Breast epithelium (tissue), 4 donors: ENCODE results near the gene CEBPB. TPM values are rescaled to one million over a fixed set of nuclear protein-coding genes. Genes with fewer than 3 reads are reported as not detected.

ENCODE experiments used
- DNase-seq, 2 donors: peaks; one replicate each; pipeline ENCODE4 v3.0.0-alpha.2; 2019; ENCODE audit warnings: low spot score in 2 of 2
- H3K27ac ChIP-seq, 2 donors: fragments of 200-600 bp; sonication (generic) in 1 of 2; one replicate each; pipeline ENCODE4 v1.5.1; 2016 to 2019; ENCODE audit warnings: mild to moderate bottlenecking in 1 of 2
- H3K27me3 ChIP-seq, 2 donors: fragments of 200-600 bp; sonication (generic) in 1 of 2; one replicate each; pipeline versions ENCODE4 v1.5.1 to v1.6.0; 2017 to 2019; ENCODE audit warnings: control low read depth in 1 of 2, mild to moderate bottlenecking in 1 of 2
- H3K36me3 ChIP-seq: fragments of 200-600 bp; one replicate; pipeline ENCODE4 v1.5.1; 2019
- H3K4me1 ChIP-seq, 2 donors: fragments of 200-600 bp; sonication (generic); one replicate each; pipeline ENCODE4 v1.5.1; 2016 to 2019; ENCODE audit warnings: control low read depth in 1 of 2
- H3K4me3 ChIP-seq, 3 donors: fragments of 200-600 bp; sonication (generic); 1 replicate in 2 of 3; 2 replicates in 1 of 3; pipeline ENCODE4 v1.5.1; 2016 to 2019; ENCODE audit warnings: mild to moderate bottlenecking in 3 of 3, moderate library complexity in 2 of 3
- H3K9me3 ChIP-seq, 2 donors: fragments of 200-600 bp; sonication (generic) in 1 of 2; one replicate each; pipeline ENCODE4 v1.5.1; 2016 to 2019; ENCODE audit warnings: control low read depth in 1 of 2
- POLR2A ChIP-seq: fragments of 450-650 bp; IDR thresholded peaks from one replicate; pipeline ENCODE4 v1.6.1; 2016; ENCODE audit warnings: antibody characterized with exemption, mild to moderate bottlenecking, moderate library complexity
- POLR2AphosphoS5 ChIP-seq, 3 donors: sonication (generic); formaldehyde crosslinking; IDR thresholded peaks; one replicate each; pipeline ENCODE4 v1.6.1; 2017; ENCODE audit warnings: antibody characterized with exemption in 3 of 3
- intact Hi-C: fragments of 100-400 bp; cut with DNase I; formaldehyde crosslinking; loops from one replicate; pipeline ENCODE4 v1.15.1; 2023; ENCODE audit warnings: low total_unique reads
- total RNA-seq, 3 donors: library from RNA; depleted of rRNA; stranded (reverse); fragments of >200 nt; gene quantifications; one replicate each; pipeline ENCODE4 v1.1.0, GENCODE V29; 2016
- TF ChIP-seq, protein P1 (sequence below), 3 donors: fragments of 450-650 bp; IDR thresholded peaks; one replicate each; pipeline ENCODE4 v1.5.1; 2016 to 2017; ENCODE audit warnings: antibody characterized with exemption in 3 of 3, mild to moderate bottlenecking in 3 of 3, moderate library complexity in 3 of 3

Gene CEBPB
- total RNA-seq, 3 donors from 2014 or later: 137 to 177 (median 149) TPM

- Histone ChIP-seq H3K36me3 (no peaks in the 10 kb centered on the region), H3K27ac (peak overlapping the region; percentile 78 to 83), H3K9me3 (no peaks in the 10 kb centered on the region), H3K4me3 (no peak overlapping the region), H3K27me3 (no peaks in the 10 kb centered on the region), H3K4me1 (no peaks in the 10 kb centered on the region)
- TF ChIP-seq POLR2A (no peak), POLR2AphosphoS5 (IDR thresholded peaks at IDR 0.05) (peak in 1 of 3 donors; percentile 16)
- intact Hi-C loops: loop anchor here (2.0 to 5.0 kb wide), 2 partner anchors 277 to 390 kb away; no protein-coding TSS in a partner anchor
- DNase-seq: peak in 1 of 2 donors; percentile 33
These were observed 3.1 kb upstream of the CEBPB start for GRCh38 chr20:50187403-50188051.

DNA sequence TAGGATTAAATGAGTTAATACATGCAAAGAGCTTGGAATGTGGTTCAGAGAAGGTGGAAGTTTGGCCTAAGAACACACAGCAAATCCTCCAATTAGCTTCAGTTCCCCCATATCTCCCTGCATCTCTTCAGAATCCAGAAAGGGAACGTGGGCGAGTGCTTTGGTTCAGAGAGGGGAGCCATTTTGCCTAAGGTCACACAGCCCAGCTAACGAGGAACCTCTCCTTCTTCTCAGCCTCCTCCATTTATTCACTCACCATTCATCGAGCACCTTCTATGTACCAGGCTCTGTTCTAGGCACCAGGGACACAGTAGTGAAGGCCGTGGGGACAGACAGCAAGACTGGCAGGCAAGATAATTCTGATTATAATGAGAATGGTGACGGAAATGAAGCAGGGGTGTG lies 2.3 kb upstream of the CEBPB start:
- no peak for DNase-seq
- H3K9me3 ChIP-seq: no peaks in the 10 kb centered on the region
- intact Hi-C loops: loop anchor here (5.0 kb wide), 1 partner anchor 389 kb away; no protein-coding TSS in a partner anchor
- H3K4me3 ChIP-seq: no peak overlapping the region
- H3K27ac ChIP-seq: peak overlapping the region; percentile 99 to 100
- no peaks in the 10 kb centered on the region for H3K36me3 ChIP-seq
- TF ChIP-seq POLR2A (no peak), POLR2AphosphoS5 (IDR thresholded peaks at IDR 0.05) (no peak)
- TF ChIP-seq, protein P1, sequence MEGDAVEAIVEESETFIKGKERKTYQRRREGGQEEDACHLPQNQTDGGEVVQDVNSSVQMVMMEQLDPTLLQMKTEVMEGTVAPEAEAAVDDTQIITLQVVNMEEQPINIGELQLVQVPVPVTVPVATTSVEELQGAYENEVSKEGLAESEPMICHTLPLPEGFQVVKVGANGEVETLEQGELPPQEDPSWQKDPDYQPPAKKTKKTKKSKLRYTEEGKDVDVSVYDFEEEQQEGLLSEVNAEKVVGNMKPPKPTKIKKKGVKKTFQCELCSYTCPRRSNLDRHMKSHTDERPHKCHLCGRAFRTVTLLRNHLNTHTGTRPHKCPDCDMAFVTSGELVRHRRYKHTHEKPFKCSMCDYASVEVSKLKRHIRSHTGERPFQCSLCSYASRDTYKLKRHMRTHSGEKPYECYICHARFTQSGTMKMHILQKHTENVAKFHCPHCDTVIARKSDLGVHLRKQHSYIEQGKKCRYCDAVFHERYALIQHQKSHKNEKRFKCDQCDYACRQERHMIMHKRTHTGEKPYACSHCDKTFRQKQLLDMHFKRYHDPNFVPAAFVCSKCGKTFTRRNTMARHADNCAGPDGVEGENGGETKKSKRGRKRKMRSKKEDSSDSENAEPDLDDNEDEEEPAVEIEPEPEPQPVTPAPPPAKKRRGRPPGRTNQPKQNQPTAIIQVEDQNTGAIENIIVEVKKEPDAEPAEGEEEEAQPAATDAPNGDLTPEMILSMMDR (IDR thresholded peaks at IDR 0.05): no peak
- H3K27me3 ChIP-seq: no peaks in the 10 kb centered on the region
- H3K4me1 ChIP-seq: no peaks in the 10 kb centered on the region

- Histone ChIP-seq H3K4me1 (no peaks in the 10 kb centered on the region), H3K27me3 (no peaks in the 10 kb centered on the region), H3K9me3 (no peaks in the 10 kb centered on the region), H3K4me3 (no peak overlapping the region), H3K36me3 (no peaks in the 10 kb centered on the region), H3K27ac (peak overlapping the region; percentile 99 to 100)
- no peak for DNase-seq
- intact Hi-C loops: loop anchor here (5.0 kb wide), 1 partner anchor 388 kb away; no protein-coding TSS in a partner anchor
- TF ChIP-seq POLR2AphosphoS5 (IDR thresholded peaks at IDR 0.05) (no peak), POLR2A (no peak)
- TF ChIP-seq, protein P1 (IDR thresholded peaks at IDR 0.05): no peak
These were observed 1.6 kb upstream of the CEBPB start for GRCh38 chr20:50188879-50189680.

- H3K4me1 ChIP-seq: peaks cover 0 to 6% of the 10 kb centered on the region in 2 donors
- no peaks in the 10 kb centered on the region for H3K9me3 ChIP-seq
- peak in 1 of 2 donors; percentile 53 for DNase-seq
These were observed 864 bp upstream of the CEBPB start for GRCh38 chr20:50189681-50190250.

DNA sequence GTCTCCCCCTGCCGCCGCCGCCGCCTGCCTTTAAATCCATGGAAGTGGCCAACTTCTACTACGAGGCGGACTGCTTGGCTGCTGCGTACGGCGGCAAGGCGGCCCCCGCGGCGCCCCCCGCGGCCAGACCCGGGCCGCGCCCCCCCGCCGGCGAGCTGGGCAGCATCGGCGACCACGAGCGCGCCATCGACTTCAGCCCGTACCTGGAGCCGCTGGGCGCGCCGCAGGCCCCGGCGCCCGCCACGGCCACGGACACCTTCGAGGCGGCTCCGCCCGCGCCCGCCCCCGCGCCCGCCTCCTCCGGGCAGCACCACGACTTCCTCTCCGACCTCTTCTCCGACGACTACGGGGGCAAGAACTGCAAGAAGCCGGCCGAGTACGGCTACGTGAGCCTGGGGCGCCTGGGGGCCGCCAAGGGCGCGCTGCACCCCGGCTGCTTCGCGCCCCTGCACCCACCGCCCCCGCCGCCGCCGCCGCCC lies 474 bp downstream of the CEBPB start:
- Histone ChIP-seq H3K9me3 (no peaks in the 10 kb centered on the region), H3K27ac (peak overlapping the region; percentile 99 to 100), H3K36me3 (no peaks in the 10 kb centered on the region), H3K4me3 (peak overlapping the region; percentile 87 to 95 (median 89)), H3K27me3 (no peaks in the 10 kb centered on the region), H3K4me1 (peaks cover 0 to 8% of the 10 kb centered on the region in 2 donors)
- intact Hi-C loops: no loop called here
- peak in 1 of 2 donors; percentile 49 for DNase-seq
- TF ChIP-seq, protein P1 (IDR thresholded peaks at IDR 0.05): no peak
- TF ChIP-seq POLR2A (no peak), POLR2AphosphoS5 (IDR thresholded peaks at IDR 0.05) (no peak)

More at GRCh38 chr20:50189681-50190250, 864 bp upstream of the CEBPB start:
- intact Hi-C loops: loop anchor here (5.0 kb wide), 1 partner anchor 388 kb away; no protein-coding TSS in a partner anchor
- Histone ChIP-seq H3K27ac (peak overlapping the region; percentile 99 to 100), H3K4me3 (peak overlapping the region; percentile 87 to 95 (median 89)), H3K27me3 (no peaks in the 10 kb centered on the region), H3K36me3 (no peaks in the 10 kb centered on the region)
- TF ChIP-seq, protein P1 (IDR thresholded peaks at IDR 0.05): no peak
